Mesothelial cell of epicardium (in vitro differentiated cells): ENCODE results near the gene PANK1. TPM values are rescaled to one million over a fixed set of nuclear protein-coding genes. Genes with fewer than 3 reads are reported as not detected.

Experiments
- DNase-seq, 2 experiments: peaks; one replicate each; pipeline ENCODE4 v3.0.0; 2021; ENCODE audit warnings: low spot score in 2 of 2; ENCODE audit not compliant: unreplicated experiment in 2 of 2
- H3K27ac Mint-ChIP-seq: 2 replicates; pipeline ENCODE4 v1.8.0; 2021; ENCODE audit warnings: mixed read lengths
- H3K27me3 Mint-ChIP-seq: 2 replicates; pipeline ENCODE4 v1.8.0; 2021; ENCODE audit warnings: low read depth, mixed read lengths
- H3K36me3 Mint-ChIP-seq: 2 replicates; pipeline ENCODE4 v1.8.0; 2021; ENCODE audit warnings: mixed read lengths
- H3K4me1 Mint-ChIP-seq: 2 replicates; pipeline ENCODE4 v1.8.0; 2021; ENCODE audit warnings: mixed read lengths
- H3K4me3 Mint-ChIP-seq: 2 replicates; pipeline ENCODE4 v1.8.0; 2021; ENCODE audit warnings: mild to moderate bottlenecking, moderate library complexity, mixed read lengths
- H3K9me3 Mint-ChIP-seq: 2 replicates; pipeline ENCODE4 v1.8.0; 2021; ENCODE audit warnings: mixed read lengths
- total RNA-seq: library from RNA; stranded (reverse); gene quantifications from 3 replicates; pipeline ENCODE4 v1.2.1, GENCODE V29; 2021
- TF ChIP-seq, protein P1 (sequence below): fragments of 200-600 bp; sonication (generic); IDR thresholded peaks from one replicate; pipeline ENCODE4 v1.5.0; 2021; ENCODE audit warnings: antibody characterized with exemption; ENCODE audit not compliant: unreplicated experiment

The PANK1 gene
- total RNA-seq, 1 donor from 2014 or later, result 27.2 TPM

- TF ChIP-seq, protein P1, sequence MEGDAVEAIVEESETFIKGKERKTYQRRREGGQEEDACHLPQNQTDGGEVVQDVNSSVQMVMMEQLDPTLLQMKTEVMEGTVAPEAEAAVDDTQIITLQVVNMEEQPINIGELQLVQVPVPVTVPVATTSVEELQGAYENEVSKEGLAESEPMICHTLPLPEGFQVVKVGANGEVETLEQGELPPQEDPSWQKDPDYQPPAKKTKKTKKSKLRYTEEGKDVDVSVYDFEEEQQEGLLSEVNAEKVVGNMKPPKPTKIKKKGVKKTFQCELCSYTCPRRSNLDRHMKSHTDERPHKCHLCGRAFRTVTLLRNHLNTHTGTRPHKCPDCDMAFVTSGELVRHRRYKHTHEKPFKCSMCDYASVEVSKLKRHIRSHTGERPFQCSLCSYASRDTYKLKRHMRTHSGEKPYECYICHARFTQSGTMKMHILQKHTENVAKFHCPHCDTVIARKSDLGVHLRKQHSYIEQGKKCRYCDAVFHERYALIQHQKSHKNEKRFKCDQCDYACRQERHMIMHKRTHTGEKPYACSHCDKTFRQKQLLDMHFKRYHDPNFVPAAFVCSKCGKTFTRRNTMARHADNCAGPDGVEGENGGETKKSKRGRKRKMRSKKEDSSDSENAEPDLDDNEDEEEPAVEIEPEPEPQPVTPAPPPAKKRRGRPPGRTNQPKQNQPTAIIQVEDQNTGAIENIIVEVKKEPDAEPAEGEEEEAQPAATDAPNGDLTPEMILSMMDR, result no peak
- Mint-ChIP-seq H3K9me3 (no peaks in the 10 kb centered on the region), H3K4me1 (peaks cover 4% of the 10 kb centered on the region), H3K27ac (no peak overlapping the region), H3K4me3 (no peak overlapping the region), H3K27me3 (no peaks in the 10 kb centered on the region), H3K36me3 (no peaks in the 10 kb centered on the region)
- no peak for DNase-seq
Observed at GRCh38 chr10:89684604-89685003, 39.6 kb upstream of the PANK1 start.

DNA sequence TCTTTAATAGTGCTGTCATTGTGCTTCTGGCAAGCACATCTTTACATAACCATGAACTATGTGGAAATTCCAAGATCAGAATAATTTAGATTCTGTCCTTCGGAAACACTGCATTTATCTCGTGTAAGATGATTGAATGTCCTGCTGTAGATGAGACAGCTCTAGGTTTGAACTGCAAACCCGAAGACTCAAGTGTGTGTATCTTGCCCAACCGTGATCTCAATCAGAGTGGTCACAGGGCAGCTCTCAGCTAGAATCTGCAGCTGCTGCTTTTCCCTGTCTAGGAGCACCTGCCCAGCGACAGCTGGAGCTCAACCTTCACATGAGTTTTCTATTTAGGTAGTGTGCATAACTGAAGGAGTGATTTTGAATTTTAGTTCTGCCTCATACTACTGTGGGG, 38.8 kb upstream of the PANK1 start:
- TF ChIP-seq, protein P1, result no peak
- H3K36me3 Mint-ChIP-seq, result no peaks in the 10 kb centered on the region
- no peaks in the 10 kb centered on the region for H3K9me3 Mint-ChIP-seq
- H3K27ac Mint-ChIP-seq, result no peak overlapping the region
- H3K27me3 Mint-ChIP-seq, result no peaks in the 10 kb centered on the region
- DNase-seq, result no peak
- H3K4me3 Mint-ChIP-seq, result no peak overlapping the region
- H3K4me1 Mint-ChIP-seq, result peaks cover 4% of the 10 kb centered on the region

- H3K36me3 Mint-ChIP-seq, result no peaks in the 10 kb centered on the region
- no peak for DNase-seq
- peaks cover 4% of the 10 kb centered on the region for H3K4me1 Mint-ChIP-seq
- H3K27ac Mint-ChIP-seq, result no peak overlapping the region
- H3K9me3 Mint-ChIP-seq, result no peaks in the 10 kb centered on the region
- H3K4me3 Mint-ChIP-seq, result no peak overlapping the region
- TF ChIP-seq, protein P1, result no peak
- no peaks in the 10 kb centered on the region for H3K27me3 Mint-ChIP-seq
Observed at GRCh38 chr10:89679986-89680385, 34.9 kb upstream of the PANK1 start.

DNA sequence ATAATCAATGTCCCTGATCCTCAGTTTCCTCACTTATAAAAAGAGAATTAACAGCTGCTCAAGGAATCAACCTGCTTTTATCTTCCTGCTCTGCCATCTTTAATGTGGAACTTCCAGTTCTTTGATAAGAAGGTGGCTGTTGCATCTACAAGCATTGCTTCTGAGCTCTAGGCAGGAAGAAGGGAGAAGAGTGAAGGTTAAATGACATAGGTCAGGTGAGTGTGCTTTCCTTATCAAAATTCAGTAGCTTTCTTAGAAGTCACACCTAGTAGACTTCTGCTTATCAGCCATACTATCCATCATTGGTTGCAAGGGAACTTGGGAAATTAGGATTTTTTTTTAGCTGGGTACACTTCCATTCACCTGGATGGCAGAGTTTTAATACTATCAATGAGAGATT, 32.3 kb upstream of the PANK1 start:
- peaks cover 4% of the 10 kb centered on the region for H3K4me1 Mint-ChIP-seq

GRCh38 chr10:89670926-89671325, 25.9 kb upstream of the PANK1 start:
- H3K27ac Mint-ChIP-seq, result no peak overlapping the region
- H3K27me3 Mint-ChIP-seq, result no peaks in the 10 kb centered on the region
- TF ChIP-seq, protein P1, result no peak
- no peaks in the 10 kb centered on the region for H3K9me3 Mint-ChIP-seq
- no peak overlapping the region for H3K4me3 Mint-ChIP-seq
- no peak for DNase-seq
- H3K36me3 Mint-ChIP-seq, result no peaks in the 10 kb centered on the region
- peaks cover 4% of the 10 kb centered on the region for H3K4me1 Mint-ChIP-seq

More for the DNA sequence above, 32.3 kb upstream of the PANK1 start:
- no peak for DNase-seq
- Mint-ChIP-seq H3K4me3 (no peak overlapping the region), H3K27me3 (no peaks in the 10 kb centered on the region), H3K9me3 (no peaks in the 10 kb centered on the region), H3K36me3 (no peaks in the 10 kb centered on the region), H3K27ac (no peak overlapping the region)
- TF ChIP-seq, protein P1, result no peak

DNA sequence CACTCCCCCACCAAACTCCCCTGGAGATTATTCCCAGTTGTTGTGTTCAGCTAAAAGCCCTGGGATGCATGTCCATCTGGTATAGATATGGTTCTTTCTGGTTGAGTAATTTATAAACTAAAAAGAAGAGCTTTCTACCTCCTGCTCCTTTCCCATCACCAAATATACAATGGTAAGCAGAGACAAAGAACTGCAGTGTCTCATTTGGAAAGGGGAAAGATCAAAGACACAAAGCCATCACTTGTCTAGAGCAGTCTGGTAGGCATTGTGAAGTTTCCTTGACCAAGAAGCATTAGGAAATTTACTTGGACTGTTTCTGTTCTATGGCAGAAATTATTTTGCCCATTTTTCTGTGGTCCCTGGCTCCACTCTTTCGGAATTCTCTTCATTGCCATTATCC, 24.9 kb upstream of the PANK1 start:
- no peaks in the 10 kb centered on the region for H3K9me3 Mint-ChIP-seq
- peaks cover 4% of the 10 kb centered on the region for H3K4me1 Mint-ChIP-seq
- H3K27me3 Mint-ChIP-seq, result no peaks in the 10 kb centered on the region
- DNase-seq, result no peak
- TF ChIP-seq, protein P1, result no peak
- no peak overlapping the region for H3K27ac Mint-ChIP-seq
- H3K4me3 Mint-ChIP-seq, result no peak overlapping the region
- H3K36me3 Mint-ChIP-seq, result no peaks in the 10 kb centered on the region
